Effector memory CD4-positive, alpha-beta T cell (primary cell): ENCODE data around the gene IMPA2.

Experiments
- DNase-seq, 3 donors: peaks; one replicate each; pipeline ENCODE4 v3.0.0-alpha.2; 2020
- H3K27ac ChIP-seq: 2 replicates; pipeline ENCODE4 v1.7.0; 2013; ENCODE audit warnings: mild to moderate bottlenecking, low read length, moderate library complexity; ENCODE audit not compliant: insufficient read depth, poor library complexity, severe bottlenecking
- H3K27me3 ChIP-seq: replicated peaks from 2 replicates; pipeline ENCODE4 v1.7.0; 2013; ENCODE audit warnings: mild to moderate bottlenecking, low read length; ENCODE audit not compliant: insufficient read depth, control insufficient read depth, poor library complexity, severe bottlenecking
- H3K36me3 ChIP-seq: 2 replicates; pipeline ENCODE4 v1.7.0; 2013; ENCODE audit warnings: mild to moderate bottlenecking, low read length, moderate library complexity; ENCODE audit not compliant: control insufficient read depth, insufficient read depth
- H3K4me1 ChIP-seq: 2 replicates; pipeline ENCODE4 v1.7.0; 2013; ENCODE audit warnings: low read length, mild to moderate bottlenecking; ENCODE audit not compliant: control insufficient read depth, insufficient read depth, poor library complexity, severe bottlenecking
- H3K4me3 ChIP-seq: 2 replicates; pipeline ENCODE4 v1.7.0; 2013; ENCODE audit warnings: low read length, low read depth, mild to moderate bottlenecking; ENCODE audit not compliant: insufficient read depth, poor library complexity, severe bottlenecking
- H3K9me3 ChIP-seq: 2 replicates; pipeline ENCODE4 v1.7.0; 2013; ENCODE audit warnings: mild to moderate bottlenecking, low read length, moderate library complexity; ENCODE audit not compliant: control insufficient read depth

The IMPA2 gene

DNA sequence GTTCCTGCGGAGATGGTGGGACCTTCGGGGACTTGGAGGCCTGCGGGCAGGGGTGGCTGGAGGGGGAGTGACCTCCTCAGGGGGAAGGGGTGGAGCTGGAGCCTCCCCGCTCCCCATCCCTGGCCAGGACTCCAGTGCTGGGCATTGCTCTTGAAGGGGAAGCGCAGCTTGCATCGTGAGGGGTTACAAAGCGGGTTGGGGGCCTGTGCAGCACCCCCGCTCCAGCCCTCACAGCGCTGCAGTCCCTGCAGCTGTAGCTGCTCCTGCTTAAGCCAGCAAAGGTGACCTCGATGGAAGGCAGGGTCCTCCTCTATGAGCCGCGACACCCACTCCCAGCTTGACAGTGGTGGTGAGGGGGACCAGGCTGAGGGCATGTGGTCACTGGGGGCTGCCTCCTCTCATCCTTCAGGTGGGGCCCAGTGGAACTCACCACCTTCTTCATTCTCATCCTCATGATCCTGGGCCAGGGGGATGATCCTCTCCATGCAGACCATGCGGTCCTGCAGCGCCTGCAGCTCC lies 75.6 kb downstream of the IMPA2 start:
- no peaks in the 10 kb centered on the region for H3K36me3 ChIP-seq
- no peaks in the 10 kb centered on the region for H3K9me3 ChIP-seq
- H3K4me1 ChIP-seq, result no peaks in the 10 kb centered on the region
- no peak for DNase-seq
- no peaks in the 10 kb centered on the region for H3K27me3 ChIP-seq
- no peak overlapping the region for H3K4me3 ChIP-seq
- no peak overlapping the region for H3K27ac ChIP-seq

DNA sequence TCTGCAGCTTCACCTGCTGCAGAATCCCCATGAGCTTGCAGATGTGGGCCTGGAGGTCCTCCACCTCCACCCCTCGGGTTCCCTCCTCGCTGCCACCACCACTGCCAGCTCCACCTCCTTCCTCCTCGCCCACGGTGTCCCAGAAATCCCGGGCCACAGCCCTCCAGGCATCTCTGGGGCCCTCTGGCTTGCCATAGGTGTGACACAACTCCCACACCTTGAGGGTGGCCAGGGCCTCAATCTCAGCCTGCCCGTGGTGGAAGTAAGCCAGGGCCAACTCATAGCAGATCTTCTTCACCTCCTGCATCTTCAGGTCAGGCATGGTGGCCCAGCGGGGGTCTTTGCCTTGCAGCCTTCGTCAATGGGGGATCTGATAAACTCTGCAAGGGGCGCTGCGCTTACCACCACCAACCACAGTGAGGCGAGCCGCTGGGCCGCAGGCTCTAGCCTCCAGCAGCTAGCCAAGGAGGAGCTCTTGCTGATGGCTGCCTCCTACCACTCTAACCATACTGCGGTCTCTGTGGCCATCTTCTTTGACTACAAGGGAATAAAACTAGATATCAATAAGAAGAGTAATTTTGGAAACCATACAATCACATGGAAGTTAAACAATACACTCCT lies 76.2 kb downstream of the IMPA2 start:
- Histone ChIP-seq H3K27ac (no peak overlapping the region), H3K4me1 (no peaks in the 10 kb centered on the region), H3K4me3 (no peak overlapping the region), H3K9me3 (no peaks in the 10 kb centered on the region), H3K36me3 (no peaks in the 10 kb centered on the region), H3K27me3 (no peaks in the 10 kb centered on the region)
- DNase-seq, result no peak

DNA sequence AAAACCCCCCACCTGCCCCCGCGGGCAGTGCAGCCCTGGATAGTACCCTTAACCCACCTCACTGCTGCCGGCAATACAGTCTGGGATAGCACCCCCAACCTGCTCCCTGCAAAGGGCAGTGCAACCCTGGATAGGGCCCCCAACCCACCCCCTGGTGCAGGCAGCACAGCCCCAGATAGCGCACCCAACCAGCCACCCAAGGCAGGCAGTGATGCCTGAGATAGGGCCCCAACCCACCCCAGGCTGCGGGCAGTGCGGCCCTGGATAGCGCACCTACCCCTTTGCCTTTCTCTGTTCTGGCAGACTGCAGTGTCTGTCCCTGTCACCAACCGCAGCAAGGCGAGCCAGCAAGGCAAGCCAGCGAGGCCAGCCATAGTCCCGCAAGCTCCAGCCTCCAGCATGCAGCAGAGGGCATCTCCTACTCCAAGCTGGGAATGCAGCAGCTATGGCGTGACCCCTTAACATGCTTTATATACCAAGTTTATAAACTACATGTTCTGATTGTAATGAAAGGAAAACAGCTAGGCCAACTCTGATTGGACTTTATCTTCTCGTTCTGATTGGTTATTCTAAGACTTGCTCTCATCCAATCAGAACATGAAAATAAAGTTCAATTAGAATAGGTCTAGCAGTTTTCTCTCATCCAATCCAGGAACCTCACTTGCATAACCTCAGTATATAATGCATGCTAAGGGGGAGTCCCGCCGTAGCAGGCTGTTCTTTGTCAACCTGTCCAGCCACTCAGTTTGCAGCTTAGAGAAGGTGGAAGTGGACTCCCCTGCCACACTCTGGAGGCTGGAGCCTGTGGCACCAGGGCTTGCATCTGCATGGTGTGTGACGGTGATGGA lies 78.3 kb downstream of the IMPA2 start:
- no peaks in the 10 kb centered on the region for H3K9me3 ChIP-seq
- no peaks in the 10 kb centered on the region for H3K4me1 ChIP-seq
- no peak overlapping the region for H3K27ac ChIP-seq

DNA sequence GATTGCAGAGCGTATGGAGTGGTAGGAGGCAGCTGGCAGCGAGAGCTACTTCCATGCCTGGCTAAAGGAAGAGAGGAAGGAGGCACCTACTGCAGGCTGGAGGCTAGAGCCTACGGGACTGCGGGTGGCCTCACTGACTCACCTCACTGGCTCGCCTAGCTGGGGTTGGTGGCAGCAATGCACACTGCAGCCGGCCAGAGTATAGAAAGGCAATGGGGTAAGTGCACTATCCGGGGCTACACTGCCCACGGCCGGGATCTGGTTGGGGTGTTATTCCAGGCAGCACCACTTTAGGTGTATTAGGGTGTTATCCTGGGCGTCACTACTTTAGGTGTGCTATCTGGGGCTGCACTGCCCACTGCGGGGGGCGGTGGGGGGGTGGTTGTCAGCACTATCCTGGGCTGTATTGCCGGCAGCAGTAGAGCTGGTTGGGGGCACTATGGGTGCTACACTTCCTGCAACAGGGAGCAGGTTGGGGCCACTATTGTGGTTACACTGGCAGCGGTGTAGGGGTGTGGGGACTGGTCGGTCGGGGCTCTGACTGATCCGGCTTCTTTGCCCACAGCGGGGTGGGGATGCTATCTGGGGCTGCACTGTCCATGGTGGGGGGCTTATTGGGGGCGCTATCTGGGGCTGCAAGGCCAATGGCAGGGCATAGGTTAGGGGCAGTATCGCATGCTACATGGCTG lies 79.0 kb downstream of the IMPA2 start:
- H3K27me3 ChIP-seq, result no peaks in the 10 kb centered on the region
- no peaks in the 10 kb centered on the region for H3K9me3 ChIP-seq
- H3K4me1 ChIP-seq, result no peaks in the 10 kb centered on the region
- H3K36me3 ChIP-seq, result no peaks in the 10 kb centered on the region
- no peak overlapping the region for H3K4me3 ChIP-seq
- DNase-seq, result no peak
- H3K27ac ChIP-seq, result no peak overlapping the region

More for the DNA sequence above, 78.3 kb downstream of the IMPA2 start:
- no peak for DNase-seq
- Histone ChIP-seq H3K27me3 (no peaks in the 10 kb centered on the region), H3K36me3 (no peaks in the 10 kb centered on the region), H3K4me3 (no peak overlapping the region)

DNA sequence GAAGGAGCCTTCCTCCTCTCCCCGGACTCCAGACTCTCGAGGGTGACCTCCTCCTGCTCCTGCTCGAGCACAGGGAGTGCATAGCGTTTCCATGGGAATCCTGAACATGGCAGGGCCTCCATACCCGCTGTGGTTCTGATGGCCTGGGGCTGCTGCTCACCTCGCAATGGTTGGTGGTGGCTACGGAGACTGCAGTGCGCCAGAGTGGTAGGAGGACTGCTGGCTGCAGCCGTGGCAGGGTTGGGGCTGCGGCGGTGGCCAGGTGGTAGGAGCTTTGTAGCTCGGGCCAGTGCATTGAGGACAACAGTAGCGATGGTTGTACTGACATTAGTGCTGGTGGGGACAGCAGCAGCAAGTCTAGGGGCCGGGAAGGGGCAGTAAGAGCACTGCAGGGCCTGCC lies 80.4 kb downstream of the IMPA2 start:
- no peak overlapping the region for H3K27ac ChIP-seq
- no peaks in the 10 kb centered on the region for H3K27me3 ChIP-seq
- no peaks in the 10 kb centered on the region for H3K4me1 ChIP-seq
- H3K36me3 ChIP-seq, result no peaks in the 10 kb centered on the region
- no peak overlapping the region for H3K4me3 ChIP-seq
- H3K9me3 ChIP-seq, result no peaks in the 10 kb centered on the region
- DNase-seq, result no peak

DNA sequence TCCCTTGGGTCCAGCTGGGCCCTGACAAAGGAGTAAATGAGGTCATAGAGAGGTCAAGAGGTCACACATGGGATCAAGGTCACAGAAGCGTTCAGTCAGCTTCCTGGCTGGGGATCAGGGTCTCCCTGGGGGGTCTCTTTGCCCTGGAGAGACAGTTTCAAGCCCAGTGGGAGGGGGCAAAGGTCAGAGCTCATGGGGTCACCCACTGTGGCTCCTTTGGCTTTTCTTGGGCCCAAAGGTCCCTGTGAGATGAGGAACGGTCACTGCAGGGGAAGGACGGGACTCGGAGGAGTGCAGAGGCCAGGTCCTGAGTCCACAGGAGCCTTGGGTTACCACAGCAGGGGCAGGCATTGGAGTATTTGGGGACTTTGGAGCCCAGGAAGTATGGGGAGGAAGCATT lies 81.7 kb downstream of the IMPA2 start:
- no peak overlapping the region for H3K27ac ChIP-seq
- H3K4me1 ChIP-seq, result no peaks in the 10 kb centered on the region
- H3K4me3 ChIP-seq, result no peak overlapping the region
- no peak for DNase-seq
- H3K36me3 ChIP-seq, result no peaks in the 10 kb centered on the region
- H3K27me3 ChIP-seq, result no peaks in the 10 kb centered on the region
- H3K9me3 ChIP-seq, result no peaks in the 10 kb centered on the region

DNA sequence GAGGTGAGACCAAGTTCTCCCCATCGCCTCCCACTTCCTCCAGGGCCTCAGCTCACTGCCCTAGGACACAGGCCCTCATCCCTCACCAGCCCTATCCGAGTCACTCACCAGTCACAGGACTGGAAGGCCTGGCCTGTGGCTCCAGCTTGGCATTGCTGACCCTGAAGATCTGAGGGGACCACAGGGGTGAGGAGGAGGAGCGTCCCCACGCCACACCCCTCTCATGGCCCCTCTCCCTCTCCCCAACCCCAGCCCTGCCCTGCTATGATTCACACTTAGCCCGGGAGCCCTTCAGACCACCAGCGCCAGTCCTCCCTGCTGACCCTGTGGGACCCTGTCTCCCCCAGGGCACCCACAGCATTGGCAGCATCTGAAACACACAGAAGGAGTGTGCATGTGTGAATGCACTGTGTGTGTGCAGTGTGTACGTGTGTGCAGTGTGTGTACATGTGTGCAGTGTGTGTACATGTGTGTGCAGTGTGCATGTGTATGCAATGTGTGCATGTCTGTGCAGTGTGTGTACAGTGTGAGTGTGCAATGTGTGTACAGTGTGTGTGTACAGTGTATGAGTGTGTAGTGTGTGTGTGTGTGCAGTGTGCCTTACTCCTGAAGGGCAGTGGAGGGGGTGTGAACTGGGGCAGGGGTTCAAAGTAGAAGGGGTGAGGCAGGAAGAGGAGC lies 82.9 kb downstream of the IMPA2 start:
- H3K36me3 ChIP-seq, result no peaks in the 10 kb centered on the region
- no peaks in the 10 kb centered on the region for H3K4me1 ChIP-seq
- H3K27ac ChIP-seq, result no peak overlapping the region
- no peak for DNase-seq
- no peaks in the 10 kb centered on the region for H3K27me3 ChIP-seq
- no peak overlapping the region for H3K4me3 ChIP-seq
- no peaks in the 10 kb centered on the region for H3K9me3 ChIP-seq

DNA sequence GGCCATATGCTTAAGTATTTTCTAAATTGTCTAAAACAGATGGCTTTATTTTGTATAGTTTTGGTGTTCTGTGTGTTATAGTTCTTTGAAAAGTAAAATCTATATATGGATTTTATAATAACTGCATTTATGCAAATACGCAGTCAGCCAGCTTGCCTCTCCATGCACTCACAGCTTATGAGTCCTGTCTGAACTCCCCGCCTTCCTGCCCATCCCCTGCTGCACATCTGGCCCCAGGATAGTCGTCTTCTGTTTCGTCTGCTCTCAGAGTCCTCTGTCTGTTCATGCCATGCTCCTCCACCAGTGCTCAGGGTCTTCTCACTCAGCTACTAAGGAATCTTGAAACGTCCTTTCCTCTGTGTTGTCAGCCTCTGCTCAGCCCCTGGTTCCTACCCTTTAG lies 84.1 kb downstream of the IMPA2 start:
- H3K4me1 ChIP-seq, result no peaks in the 10 kb centered on the region
- no peak overlapping the region for H3K27ac ChIP-seq
- no peak for DNase-seq
- no peak overlapping the region for H3K4me3 ChIP-seq
- no peaks in the 10 kb centered on the region for H3K9me3 ChIP-seq
- no peaks in the 10 kb centered on the region for H3K27me3 ChIP-seq
- H3K36me3 ChIP-seq, result no peaks in the 10 kb centered on the region

DNA sequence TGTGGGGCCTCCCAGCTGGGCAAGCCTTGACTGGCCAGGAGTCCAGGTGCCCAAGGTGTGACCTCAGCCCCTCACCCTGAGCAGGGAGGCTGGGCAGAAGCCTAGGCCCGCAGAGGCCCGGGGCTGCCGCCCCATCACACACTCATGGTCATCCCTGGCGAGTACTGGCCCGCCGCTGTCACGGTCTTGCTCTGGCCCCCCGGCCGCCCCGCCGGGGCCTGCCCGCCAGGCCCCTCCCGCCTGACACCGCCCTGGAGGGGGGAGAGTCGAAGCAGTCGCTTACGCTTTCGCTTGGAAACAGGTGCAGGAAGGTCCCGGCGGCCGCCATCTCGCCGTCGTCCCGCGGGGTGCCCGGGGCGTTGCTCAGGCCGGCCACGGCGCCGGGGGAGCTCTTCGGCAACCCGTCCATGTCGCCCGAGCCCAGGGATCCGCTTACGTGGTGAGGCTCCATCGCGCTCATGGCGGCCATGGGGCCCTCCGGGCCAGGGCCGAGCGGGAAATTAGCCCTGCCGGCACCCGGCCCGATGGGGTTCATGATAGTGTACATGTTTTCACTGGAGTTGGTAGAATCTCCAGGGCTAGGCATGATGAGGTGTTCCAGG lies 85.7 kb downstream of the IMPA2 start:
- DNase-seq, result no peak
- H3K27me3 ChIP-seq, result no peaks in the 10 kb centered on the region
- no peak overlapping the region for H3K27ac ChIP-seq
- no peaks in the 10 kb centered on the region for H3K9me3 ChIP-seq
- H3K4me1 ChIP-seq, result no peaks in the 10 kb centered on the region
- no peak overlapping the region for H3K4me3 ChIP-seq
- H3K36me3 ChIP-seq, result no peaks in the 10 kb centered on the region
